Measurements from ENCODE around the gene MAML1. TPM values are rescaled to one million over a fixed set of nuclear protein-coding genes. Genes with fewer than 3 reads are reported as not detected.

The MAML1 gene
- total RNA-seq, 2 experiments from 2014 or later: 24.1 to 24.2 TPM

DNA sequence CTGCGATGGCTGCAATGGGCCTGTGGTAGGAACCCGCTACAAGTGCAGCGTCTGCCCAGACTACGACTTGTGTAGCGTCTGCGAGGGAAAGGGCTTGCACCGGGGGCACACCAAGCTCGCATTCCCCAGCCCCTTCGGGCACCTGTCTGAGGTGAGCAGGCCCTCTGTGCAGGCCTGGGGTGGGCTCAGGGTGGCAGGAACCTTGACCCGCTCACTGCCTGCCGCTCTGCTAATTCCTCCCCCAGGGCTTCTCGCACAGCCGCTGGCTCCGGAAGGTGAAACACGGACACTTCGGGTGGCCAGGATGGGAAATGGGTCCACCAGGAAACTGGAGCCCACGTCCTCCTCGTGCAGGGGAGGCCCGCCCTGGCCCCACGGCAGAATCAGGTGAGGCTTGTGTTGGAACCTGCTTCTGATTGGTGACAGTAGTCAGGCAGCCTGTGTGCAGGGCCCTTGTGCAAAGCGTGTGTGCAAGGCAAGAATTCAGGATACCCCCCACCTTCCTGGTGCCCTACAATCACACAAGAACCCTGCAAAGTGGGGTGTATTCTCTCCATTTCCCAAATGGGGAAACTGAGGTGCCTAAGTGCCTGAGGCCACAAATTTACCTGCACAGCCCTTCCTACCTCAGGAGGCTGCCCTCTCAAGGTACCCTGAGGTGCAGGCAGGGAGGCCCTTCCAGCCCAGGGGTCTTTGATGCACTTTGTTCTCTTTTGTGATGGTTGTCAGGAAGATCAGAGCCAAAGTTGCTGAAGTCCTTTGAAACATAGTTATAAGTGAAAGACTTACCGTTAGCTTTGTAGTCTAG is 91.5 kb downstream of the MAML1 start:
- Mint-ChIP-seq H3K27me3 (no peaks in the 10 kb centered on the region), H3K27ac (peak overlapping the region; percentile 47), H3K9me3 (no peaks in the 10 kb centered on the region), H3K36me3 (peaks cover 29% of the 10 kb centered on the region), H3K4me1 (peaks cover 46% of the 10 kb centered on the region), H3K4me3 (no peak overlapping the region)
- DNase-seq: no peak

GRCh38 chr5:179824745-179825112 is 92.1 kb downstream of the MAML1 start:
- Mint-ChIP-seq H3K27me3 (no peaks in the 10 kb centered on the region), H3K4me1 (peaks cover 41% of the 10 kb centered on the region), H3K9me3 (no peaks in the 10 kb centered on the region), H3K36me3 (peaks cover 29% of the 10 kb centered on the region), H3K4me3 (no peak overlapping the region), H3K27ac (peak overlapping the region; percentile 47)
- no peak for DNase-seq

DNA sequence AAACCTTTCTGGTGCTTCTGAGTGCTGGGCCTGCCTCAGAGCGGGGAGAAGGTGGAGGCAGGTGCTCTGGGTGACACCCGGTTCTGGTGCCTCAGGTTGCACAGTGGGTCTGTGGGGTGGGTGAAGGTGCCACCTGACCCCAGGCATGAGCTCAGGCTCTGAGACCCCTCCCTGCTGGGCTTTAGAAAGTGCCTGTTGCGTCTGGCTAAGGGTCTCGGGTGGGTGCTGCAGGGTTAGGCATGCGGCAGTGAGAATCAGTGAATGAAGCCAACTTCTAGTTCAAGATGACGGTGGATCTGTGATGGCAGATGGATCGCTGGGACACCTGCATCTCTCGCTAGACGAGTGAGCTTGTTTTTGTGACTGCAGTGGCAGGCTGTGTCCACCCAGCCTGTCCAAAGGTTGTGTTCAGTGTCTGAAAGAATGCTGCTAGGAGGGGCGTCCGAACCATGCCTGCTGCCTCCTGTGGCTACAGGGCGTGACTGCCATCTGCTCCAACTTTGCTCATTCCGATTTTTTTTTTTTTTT is 93.1 kb downstream of the MAML1 start:
- H3K36me3 Mint-ChIP-seq: peaks cover 31% of the 10 kb centered on the region
- H3K4me1 Mint-ChIP-seq: peaks cover 36% of the 10 kb centered on the region
- H3K4me3 Mint-ChIP-seq: no peak overlapping the region
- no peaks in the 10 kb centered on the region for H3K9me3 Mint-ChIP-seq
- H3K27ac Mint-ChIP-seq: no peak overlapping the region
- no peaks in the 10 kb centered on the region for H3K27me3 Mint-ChIP-seq
- no peak for DNase-seq

Other genes starting within 250 kb of the MAML1 start
- gene RUFY1, start 182.3 kb upstream of the MAML1 start, total RNA-seq: 10 to 100 TPM; 31.1 to 31.8 TPM
- 100 to 1,000 TPM; 840 to 912 TPM for gene HNRNPH1, start 109.2 kb upstream of the MAML1 start, total RNA-seq
- 1 to 10 TPM in 1 of 2 experiments, under 1 TPM in 1; 0.68 to 1.1 TPM for gene CBY3, start 51.8 kb upstream of the MAML1 start, total RNA-seq
- gene CANX, start 33.9 kb upstream of the MAML1 start, total RNA-seq: 100 to 1,000 TPM; 535 to 571 TPM
- gene LTC4S, start 61.2 kb downstream of the MAML1 start, total RNA-seq: under 1 TPM in 1 of 2 experiments, not detected in 1; 0.29 TPM
- gene MGAT4B, start 74.0 kb downstream of the MAML1 start, total RNA-seq: 10 to 100 TPM; 67.9 to 71.5 TPM
- gene SQSTM1, start 88.1 kb downstream of the MAML1 start, total RNA-seq: 100 to 1,000 TPM; 111 to 117 TPM
- 10 to 100 TPM; 12.3 to 13.9 TPM for gene MRNIP, start 126.0 kb downstream of the MAML1 start, total RNA-seq
- gene TBC1D9B, start 175.1 kb downstream of the MAML1 start, total RNA-seq: 10 to 100 TPM; 73.1 to 74.9 TPM